AG04450 (cell line): Measurements from ENCODE around the gene NHSL2. TPM values are rescaled to one million over a fixed set of nuclear protein-coding genes. Genes with fewer than 3 reads are reported as not detected.

Experiments
- CTCF ChIA-PET: fragments of 300-600, 350-600 bp; formaldehyde crosslinking; extraction: SDS; loops from one replicate; lab custom pipeline; 2022; ENCODE audit warnings: antibody characterized with exemption, inconsistent platforms; lab: Charles Lee
- POLR2A ChIA-PET: fragments of 350-600 bp; formaldehyde crosslinking; extraction: SDS; loops from one replicate; lab custom pipeline; 2021; ENCODE audit warnings: antibody characterized with exemption, inconsistent platforms; lab: Yijun Ruan, JAX
- DNase-seq: peaks from one replicate; pipeline ENCODE4 v3.0.0-alpha.2; 2011; ENCODE audit warnings: low read depth, low spot score
- H3K27ac ChIP-seq: one replicate; pipeline ENCODE4 v1.5.1; 2012; ENCODE audit warnings: low read depth, low read length, control low read depth
- H3K27me3 ChIP-seq: one replicate; pipeline ENCODE4 v1.6.0; 2012; ENCODE audit warnings: low read length; ENCODE audit not compliant: control insufficient read depth, insufficient read depth
- H3K4me3 ChIP-seq: 2 replicates; pipeline ENCODE4 v1.5.1; 2011; ENCODE audit warnings: mild to moderate bottlenecking, low read depth, low read length, control low read depth
- H3K9me3 ChIP-seq: 2 replicates; pipeline ENCODE4 v1.5.1; 2012; ENCODE audit warnings: low read length; ENCODE audit not compliant: control insufficient read depth, insufficient read depth
- CTCF ChIP-seq: IDR thresholded peaks from 2 replicates; pipeline ENCODE4 v1.5.1; 2011; ENCODE audit warnings: low read depth, low read length, control low read depth, inconsistent platforms
- polyA plus RNA-seq: library from polyadenylated mRNA; depleted of rRNA; stranded (reverse); fragments of >200 nt; gene quantifications from 2 replicates; pipeline ENCODE4 v1.2.3, GENCODE V29; 2011

NHSL2 gene
- polyA plus RNA-seq, 1 experiment, result 3.0 TPM

- no peaks in the 10 kb centered on the region for H3K9me3 ChIP-seq
- peaks cover 3% of the 10 kb centered on the region for H3K27me3 ChIP-seq
- no peak overlapping the region for H3K4me3 ChIP-seq
- TF ChIP-seq CTCF, result no peak
- H3K27ac ChIP-seq, result no peak overlapping the region
- ChIA-PET CTCF (no interaction called here), POLR2A (no interaction called here)
- no peak for DNase-seq
Measured at GRCh38 chrX:71935476-71935875, 24.8 kb downstream of the NHSL2 start.

GRCh38 chrX:71936632-71937031 is 26.0 kb downstream of the NHSL2 start:
- POLR2A ChIA-PET, result no interaction called here
- peaks cover 3% of the 10 kb centered on the region for H3K27me3 ChIP-seq
- CTCF ChIA-PET, result no interaction called here
- no peaks in the 10 kb centered on the region for H3K9me3 ChIP-seq
- DNase-seq, result no peak
- TF ChIP-seq CTCF, result no peak
- no peak overlapping the region for H3K4me3 ChIP-seq
- no peak overlapping the region for H3K27ac ChIP-seq

GRCh38 chrX:71938371-71938770 is 27.7 kb downstream of the NHSL2 start:
- Histone ChIP-seq H3K27ac (no peak overlapping the region), H3K4me3 (no peak overlapping the region), H3K9me3 (no peaks in the 10 kb centered on the region), H3K27me3 (peaks cover 3% of the 10 kb centered on the region)
- DNase-seq, result no peak
- TF ChIP-seq CTCF, result no peak
- ChIA-PET CTCF (no interaction called here), POLR2A (no interaction called here)

GRCh38 chrX:71941145-71941544 is 30.5 kb downstream of the NHSL2 start:
- peak overlapping the region; percentile 3 for H3K27ac ChIP-seq
- ChIA-PET POLR2A (interaction anchor here (0.9 kb wide), 1 partner anchor 17 kb away, joined by 4 read pairs; no protein-coding TSS in a partner anchor), CTCF (interaction anchor here (1.5 kb wide), 1 partner anchor 66 kb away, joined by 3 read pairs; no protein-coding TSS in a partner anchor)
- DNase-seq, result no peak
- no peak for TF ChIP-seq CTCF
- H3K27me3 ChIP-seq, result no peaks in the 10 kb centered on the region
- H3K4me3 ChIP-seq, result no peak overlapping the region
- H3K9me3 ChIP-seq, result no peaks in the 10 kb centered on the region

GRCh38 chrX:71941776-71942175 is 31.1 kb downstream of the NHSL2 start:
- peak overlapping the region; percentile 21 for H3K27ac ChIP-seq
- CTCF ChIA-PET, result interaction anchor here (1.5 kb wide), 1 partner anchor 66 kb away, joined by 3 read pairs; no protein-coding TSS in a partner anchor
- POLR2A ChIA-PET, result interaction anchor here (0.9 kb wide), 1 partner anchor 16 kb away, joined by 4 read pairs; no protein-coding TSS in a partner anchor
- no peak overlapping the region for H3K4me3 ChIP-seq
- no peaks in the 10 kb centered on the region for H3K27me3 ChIP-seq
- peak; percentile 23 for DNase-seq
- H3K9me3 ChIP-seq, result no peaks in the 10 kb centered on the region
- no peak for TF ChIP-seq CTCF
